HUDEP-2 (cell line): ENCODE data around the gene RNASE11.
"Not testable (repeated sequence)": the region's sequence is repeated elsewhere in the genome, so short reads cannot be mapped to it uniquely, and the experiment has no call there.

Experiments used
- DNase-seq, 76 experiments: peaks; one replicate each; lab custom pipeline; 2025; ENCODE audit not compliant: unreplicated experiment in 76 of 76; lab: John Stamatoyannopoulos, UW

RNASE11 gene

DNA sequence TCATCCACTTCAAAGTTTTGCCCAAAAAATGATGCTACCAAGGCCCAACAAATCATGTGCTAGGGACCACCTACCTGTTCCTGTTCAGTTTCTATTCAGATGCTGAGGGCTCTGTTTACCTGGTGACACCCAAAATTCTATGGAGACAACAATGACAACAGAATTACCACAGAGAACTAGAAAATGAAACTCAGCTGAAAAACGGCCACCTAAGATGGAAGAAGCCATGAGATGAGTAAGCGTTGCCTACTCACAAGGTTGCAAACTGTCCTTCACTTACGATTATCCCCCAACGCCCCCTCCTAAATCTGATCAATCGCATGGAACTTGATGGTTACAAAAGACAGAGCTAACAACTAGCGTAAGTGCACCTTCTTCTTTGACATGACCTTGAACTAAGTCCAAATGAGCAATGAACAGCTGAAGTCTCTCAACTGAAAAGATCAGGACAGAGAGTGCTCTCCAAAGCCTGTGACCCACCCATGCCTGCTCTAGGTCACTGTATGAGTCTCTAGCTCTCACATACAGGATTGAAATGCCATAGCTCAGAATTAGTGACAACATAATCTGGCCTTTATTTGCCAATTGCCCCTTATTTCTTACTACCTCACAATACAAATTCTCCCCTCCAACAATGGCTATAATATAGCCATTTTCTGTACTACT is at the start of gene RNASE11:
Gene RNASE11 (minus strand): TSS at position 513 of the 666 bp plus-strand sequence.
- no peak for DNase-seq

DNA sequence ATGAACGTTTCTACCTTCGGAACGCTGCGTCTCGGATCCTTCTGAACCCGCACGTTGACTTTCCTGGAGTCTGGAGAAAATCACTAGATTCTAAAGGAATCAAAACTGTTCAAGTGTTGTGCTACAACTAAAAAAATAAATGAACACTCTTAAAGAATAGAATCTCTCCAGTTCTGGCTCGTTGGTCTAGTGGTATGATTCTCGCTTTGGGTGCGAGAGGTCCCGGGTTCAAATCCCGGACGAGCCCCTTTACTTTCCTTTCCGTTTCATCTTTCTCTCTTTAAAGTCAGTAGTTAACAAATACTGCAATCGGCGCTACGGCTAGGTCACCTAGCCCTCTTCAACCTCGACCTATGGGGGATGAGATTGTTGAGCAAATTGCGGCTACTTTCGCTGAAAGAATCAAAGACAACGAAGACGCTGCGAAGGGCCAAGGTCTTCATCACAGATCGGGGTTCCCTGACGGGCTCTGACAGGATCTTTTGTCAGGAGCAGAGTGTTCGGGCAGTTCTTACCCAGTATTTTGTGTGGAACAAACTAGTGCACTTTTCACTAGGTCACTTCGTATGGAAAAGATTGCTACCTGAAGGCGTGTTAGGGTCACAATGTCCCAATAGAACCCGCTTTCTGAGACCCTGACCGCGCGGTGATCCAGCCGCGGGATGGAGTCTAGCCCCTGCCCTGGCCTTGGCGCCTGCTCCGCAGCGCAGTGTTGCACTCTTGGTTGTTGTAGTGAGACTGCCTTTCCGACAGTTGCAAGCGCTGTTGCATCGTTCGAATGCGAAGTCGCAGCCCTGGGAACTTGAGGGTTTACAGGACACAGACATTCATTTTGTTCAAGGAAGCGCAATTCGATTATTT is 45.3 kb upstream of the RNASE11 start:
- DNase-seq: peak in 71 of 76 experiments; percentile 30 to 91 (median 69)

DNA sequence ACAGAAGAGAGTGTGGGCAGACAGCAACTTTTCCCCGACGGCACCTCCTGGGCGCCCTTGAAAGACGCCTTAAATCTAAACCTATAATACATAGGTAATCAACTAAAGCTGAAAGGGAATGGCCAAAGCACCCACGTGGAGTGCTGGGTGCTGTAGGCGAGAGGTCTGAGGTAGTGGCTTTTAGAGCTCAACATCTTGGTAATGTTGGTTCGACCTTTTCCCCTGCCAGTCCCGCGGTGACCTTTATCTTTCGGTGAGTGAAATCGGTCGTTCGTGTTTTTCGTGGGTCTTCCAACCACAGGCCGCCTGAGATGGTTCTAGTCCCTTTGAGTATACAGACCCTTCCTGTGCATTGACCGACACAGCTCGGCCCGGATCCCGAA is 44.6 kb upstream of the RNASE11 start:
- DNase-seq: peak in 4 of 76 experiments; percentile 37 to 77 (median 56)

DNA sequence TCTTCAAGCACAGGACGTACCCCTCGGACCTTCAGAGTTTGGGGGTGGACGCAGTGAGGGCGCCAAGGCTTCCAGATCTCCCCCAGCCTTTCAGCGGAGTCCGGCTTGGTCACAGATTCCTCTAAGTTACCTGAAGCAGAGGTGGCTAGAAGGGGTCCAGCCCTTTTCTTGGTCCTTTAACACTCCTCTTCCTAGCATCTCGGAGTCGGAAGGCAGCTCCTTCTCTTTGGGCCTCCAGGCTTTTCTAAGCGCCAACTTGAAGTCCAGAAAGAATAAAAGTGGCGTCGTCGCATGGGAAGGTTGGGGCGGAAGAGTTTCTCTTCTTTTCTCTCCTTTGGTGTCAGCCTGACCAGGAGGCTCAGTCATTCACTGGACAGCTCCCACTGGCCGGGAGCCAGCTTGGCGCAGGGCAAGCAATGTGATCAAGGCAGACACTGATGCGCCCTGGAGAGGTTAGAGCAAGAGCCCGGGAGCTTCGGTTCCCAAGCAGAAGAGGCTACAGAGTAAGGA is 44.1 kb upstream of the RNASE11 start:
- DNase-seq: peak in 70 of 76 experiments; percentile 7 to 76 (median 45)

DNA sequence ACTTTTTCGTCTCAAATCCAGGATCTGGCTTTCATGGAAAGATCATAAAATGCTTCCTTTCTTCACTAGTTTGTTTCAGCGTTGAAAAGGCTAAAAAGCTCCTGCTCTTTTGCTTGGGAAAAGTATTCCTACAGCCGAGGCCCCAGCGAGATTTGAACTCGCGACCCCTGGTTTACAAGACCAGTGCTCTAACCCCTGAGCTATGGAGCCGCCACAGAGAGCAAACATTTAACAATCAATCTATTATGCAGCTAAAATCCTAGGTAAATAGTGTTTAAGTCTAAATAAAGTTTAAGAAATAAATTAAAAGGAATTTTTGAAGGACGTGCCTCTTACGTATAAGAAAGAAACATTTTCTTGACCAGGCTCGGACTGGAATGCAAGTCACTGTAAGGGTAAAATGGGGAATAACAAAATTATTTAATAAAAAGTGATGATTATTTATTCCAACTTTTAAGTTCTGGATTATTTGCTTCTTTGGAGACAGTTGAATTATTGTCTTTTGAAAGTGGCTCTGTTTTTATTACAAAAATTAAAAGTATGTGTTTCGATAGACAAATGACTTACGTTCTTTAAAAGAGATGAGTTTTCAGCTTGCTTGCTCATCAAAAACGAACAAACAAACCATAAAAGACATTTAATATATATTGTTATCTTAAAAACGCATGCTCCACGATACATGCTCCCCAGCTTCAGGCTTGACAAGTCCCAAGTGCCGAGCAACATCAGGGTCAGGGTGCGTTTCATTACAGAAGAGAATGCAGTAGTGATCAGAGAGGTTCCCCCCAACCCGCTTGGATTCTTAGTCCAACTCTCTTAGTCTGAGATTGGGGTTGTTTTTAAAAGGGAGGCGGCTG is 43.5 kb upstream of the RNASE11 start:
- DNase-seq: peak in 61 of 76 experiments; percentile 10 to 77 (median 45)

DNA sequence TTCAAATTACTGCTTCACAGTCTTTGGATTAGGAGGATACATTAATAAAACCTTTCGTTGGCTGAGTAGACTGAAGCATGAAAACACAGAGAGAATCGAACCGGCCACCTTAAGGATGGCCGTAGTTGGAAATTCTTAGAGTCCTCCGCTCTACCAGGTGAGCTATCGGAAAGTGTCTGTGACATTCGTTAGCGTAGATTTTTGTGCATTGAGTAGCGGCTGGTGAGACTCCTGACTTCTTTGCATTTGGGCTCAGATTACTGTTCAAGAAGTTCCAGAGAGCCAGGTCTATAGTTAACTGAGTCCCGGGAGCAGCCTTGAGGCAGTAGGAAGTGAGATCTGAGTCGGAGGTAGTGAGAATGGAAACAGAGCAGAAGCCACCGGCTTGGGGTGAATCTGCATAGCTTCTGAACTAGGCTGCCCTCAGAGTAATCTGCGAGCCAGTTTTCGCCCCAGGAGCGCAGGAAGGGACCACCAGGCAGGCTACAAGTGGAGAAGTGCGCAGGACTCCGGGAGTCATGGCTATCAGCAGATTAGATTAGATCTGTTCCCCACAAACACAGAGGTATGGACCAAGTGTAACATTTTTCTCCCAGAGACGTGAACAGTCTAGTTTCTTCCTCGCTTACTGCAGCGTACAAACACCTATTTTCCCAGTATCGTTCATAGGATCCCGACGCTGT is 42.7 kb upstream of the RNASE11 start:
- peak in 49 of 76 experiments; percentile 12 to 76 (median 35) for DNase-seq

DNA sequence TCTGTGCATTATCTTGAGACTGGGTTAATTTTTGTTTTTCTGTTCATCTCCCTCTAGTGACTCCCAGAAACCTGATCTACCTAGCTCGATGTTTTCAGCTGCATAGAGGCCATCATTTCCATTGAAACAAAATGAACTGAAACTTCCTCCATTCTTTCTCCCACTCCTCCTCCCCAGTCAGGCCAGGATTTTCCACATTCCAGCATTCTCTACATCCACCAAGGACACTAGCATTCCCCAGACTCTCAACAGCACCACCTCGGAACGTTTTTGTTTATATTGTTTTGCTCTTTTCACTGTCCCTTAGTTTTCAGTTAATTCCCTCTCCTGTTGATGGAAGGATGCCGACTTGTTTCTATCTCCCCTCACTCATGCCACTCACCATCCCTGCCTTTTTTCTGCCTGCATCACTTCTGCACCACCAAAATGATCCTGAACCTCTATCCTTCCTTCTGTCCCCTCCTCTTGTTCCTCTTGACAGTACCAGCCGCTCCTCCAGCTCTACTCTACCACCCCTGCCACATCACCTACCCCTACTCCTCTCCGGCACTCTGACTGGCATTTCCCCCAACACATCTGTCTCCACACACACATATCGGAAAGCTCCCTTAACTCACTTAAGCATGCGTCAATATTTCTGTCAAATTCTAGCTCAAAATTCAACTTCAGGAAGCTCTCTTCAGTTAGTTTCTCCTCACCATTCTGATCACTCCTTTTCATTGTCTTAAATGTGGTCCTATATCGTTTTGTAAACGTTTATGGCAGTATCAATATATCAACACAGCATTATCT is 40.5 kb upstream of the RNASE11 start:
- DNase-seq: no peak

DNA sequence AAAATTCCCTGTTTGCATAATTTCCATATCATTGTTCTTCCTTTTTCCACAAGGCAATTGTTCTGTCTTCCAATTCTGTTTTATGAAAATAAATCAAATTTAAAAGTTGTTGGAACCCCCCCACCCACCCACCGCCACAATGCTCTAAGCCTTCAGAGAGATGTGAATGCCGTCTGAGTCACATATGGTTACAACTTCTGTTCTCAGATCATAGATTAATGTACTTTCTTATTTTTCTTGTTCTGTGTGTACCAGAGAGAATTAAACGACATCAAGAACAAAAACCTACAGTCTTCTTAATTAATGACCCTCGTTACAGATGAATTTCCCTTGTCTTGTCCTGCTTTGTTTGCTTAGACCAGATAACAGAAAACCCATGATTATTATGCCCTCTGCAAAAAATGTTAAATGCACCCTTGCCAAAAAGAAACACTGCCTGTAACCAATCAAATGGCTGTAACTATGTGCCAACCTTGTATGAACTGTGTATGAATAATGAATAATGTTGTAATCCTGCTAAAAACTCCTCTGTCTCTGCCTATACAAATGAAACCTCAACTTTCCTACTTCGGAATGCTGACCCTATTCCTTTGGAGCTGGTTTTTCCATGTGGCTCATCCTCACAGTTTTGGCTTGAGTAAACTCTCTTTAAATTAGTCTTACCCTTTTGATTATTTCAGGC is 39.7 kb upstream of the RNASE11 start:
- no peak for DNase-seq

DNA sequence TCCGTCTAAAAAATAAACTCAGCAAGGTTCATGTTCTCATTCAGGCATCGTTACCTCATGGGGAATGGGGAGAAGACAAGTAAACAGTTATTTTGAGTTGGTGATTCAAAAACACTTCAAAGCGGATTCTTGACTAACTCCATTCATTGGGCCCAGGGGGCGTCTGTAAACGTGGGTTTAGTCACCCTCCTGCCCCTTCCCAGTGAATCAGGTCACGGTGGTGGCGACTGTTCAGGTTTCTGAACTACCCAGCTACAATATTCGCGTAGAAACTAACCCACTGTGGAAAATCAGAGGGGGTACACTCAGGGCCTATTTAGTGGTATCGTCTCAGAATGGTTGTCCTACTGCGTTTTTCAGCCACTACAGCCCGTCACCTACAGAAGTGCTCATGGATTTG is 38.5 kb upstream of the RNASE11 start:
- DNase-seq: no peak

DNA sequence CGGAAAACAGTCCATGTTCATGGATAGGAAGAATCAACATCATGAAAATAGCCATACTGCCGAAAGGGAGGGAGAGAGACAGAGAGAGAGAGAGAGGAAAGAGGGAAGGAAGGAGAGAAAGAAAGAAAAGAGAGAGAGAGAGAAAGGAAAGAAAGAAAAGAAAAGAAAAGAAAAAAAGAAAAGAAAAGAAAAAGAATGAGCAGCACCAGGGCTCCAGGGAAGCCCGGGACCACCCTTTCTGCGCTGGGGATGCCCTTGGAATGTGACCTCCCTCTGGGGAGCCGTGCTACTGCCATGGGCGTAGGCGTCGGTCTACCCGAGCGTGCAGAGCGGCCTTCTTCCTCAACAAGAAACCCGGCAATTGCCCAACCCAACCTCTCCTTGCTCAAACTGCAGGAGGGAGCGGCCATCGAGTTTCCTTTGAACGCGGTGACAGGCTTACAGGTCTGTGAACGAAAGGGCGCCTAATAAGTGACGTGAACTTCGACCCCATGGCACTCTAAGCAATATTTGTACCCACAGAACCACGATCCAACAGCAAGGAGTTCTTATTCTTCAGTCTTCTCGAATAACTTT is 36.8 kb upstream of the RNASE11 start:
- peak in 72 of 76 experiments; percentile 11 to 81 (median 65) for DNase-seq

DNA sequence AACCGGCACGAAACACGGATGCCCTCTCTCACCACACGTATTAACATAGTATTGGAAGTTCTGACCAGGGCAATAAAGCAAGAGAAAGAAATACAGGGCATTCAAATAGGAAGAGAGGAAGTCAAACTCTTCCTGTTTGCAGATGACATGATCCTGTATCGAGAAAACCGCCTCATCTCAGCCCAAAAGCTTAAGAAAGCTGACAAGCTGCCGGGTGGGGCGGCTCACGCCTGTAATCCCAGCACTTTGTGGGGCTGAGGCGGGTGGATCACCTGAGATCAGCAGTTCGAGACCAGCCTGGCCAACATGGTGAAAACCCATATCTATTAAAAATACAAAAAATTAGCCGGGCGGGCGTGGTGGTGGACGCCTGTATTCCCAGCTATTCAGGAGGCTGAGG is 36.0 kb upstream of the RNASE11 start:
- peak in 3 of 76 experiments; percentile 6 to 12 (median 12) for DNase-seq

DNA sequence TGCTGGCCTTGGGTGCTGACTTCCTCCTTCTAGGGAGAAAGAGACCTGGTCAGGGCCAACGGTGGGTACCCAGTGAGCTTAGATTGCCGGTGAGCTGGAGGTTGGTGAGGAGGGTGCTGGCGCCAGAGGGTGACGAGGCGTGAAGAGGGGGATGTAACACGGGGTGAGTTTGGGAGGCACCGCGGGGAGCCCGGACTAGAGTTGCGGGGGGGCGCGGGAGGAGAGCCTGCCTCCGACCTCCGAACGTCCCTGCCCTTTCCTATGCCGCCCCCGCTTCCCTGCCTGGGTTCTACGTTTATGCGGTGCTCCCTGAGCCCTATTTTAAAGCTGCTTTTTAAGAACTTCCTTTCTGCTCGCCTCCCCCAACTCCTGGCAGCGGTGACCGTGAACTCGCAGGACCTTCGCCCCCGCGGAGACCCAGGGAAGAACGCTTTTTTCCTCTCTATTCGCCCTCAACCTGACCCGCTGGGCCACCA is 35.1 kb upstream of the RNASE11 start:
- DNase-seq: no peak

DNA sequence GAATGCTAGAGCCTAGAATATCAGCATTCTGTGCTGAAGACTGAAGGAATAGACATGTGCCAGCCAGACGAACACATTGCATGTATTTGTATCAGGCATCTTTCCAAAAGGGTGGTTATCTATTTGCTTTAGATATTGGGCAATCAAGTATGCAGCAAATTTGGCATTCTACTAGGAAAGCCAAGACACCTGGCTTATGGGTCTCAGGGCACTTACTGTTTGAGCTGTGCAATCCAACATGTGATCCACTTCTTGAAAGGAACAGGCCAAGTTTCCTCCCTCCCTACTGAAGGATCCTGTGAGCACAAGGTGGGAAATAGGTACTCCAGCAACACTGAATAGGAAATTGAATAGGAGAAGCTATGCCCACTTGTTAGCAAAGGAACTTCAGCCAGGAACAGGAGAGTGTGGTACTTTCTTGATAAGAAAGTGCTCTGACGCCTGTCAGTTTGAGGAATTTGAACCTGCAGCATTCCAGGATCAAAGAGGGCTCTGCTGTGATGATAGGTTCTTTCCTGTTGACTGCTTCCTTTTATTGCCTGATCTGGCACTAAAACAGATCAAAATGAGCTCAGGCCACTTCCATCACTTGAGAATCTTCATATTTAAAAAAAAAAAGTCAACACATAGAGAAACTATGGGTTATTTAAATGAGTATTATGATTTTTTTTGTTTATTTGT is 33.1 kb upstream of the RNASE11 start:
- DNase-seq: no peak

DNA sequence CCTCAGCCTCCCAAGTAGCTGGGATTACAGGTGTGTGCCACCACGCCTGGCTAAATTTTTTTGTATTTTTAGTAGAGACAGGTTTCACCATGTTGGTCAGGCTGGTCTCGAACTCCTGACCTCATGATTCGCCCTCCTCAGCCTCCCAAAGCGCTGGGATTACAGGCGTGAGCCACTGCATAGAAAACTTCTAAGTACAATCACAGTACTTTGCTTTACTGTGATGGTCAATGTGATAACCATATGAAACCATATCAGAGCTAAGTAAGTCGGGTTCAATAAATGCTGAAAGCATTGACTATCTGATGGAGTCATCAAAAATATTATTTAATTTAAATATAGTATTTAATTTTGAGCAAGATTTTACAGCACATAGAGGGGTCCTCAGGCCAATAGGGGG is 31.9 kb upstream of the RNASE11 start:
- DNase-seq: not testable (repeated sequence)

DNA sequence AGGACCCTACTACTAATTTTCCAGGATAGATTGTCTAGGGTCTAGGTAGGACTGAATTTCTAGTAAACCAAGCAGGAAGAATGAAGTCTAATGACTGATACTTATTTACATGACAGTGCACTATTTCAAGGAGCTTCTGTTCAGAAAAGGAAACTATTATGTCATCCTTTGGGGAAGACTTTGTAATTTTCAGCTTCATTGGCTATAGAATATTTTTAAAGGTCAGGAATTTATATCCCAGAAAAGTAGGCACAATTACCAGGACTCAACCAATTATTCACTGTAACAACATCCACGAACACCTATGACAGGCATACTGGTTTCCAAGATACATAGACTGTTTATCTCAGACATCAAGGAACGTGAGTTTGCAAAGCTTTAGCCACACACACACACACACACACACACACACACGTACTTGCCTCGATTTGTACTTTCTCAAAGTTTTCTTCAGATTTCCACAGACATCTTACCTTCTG is 30.5 kb upstream of the RNASE11 start:
- DNase-seq: no peak

DNA sequence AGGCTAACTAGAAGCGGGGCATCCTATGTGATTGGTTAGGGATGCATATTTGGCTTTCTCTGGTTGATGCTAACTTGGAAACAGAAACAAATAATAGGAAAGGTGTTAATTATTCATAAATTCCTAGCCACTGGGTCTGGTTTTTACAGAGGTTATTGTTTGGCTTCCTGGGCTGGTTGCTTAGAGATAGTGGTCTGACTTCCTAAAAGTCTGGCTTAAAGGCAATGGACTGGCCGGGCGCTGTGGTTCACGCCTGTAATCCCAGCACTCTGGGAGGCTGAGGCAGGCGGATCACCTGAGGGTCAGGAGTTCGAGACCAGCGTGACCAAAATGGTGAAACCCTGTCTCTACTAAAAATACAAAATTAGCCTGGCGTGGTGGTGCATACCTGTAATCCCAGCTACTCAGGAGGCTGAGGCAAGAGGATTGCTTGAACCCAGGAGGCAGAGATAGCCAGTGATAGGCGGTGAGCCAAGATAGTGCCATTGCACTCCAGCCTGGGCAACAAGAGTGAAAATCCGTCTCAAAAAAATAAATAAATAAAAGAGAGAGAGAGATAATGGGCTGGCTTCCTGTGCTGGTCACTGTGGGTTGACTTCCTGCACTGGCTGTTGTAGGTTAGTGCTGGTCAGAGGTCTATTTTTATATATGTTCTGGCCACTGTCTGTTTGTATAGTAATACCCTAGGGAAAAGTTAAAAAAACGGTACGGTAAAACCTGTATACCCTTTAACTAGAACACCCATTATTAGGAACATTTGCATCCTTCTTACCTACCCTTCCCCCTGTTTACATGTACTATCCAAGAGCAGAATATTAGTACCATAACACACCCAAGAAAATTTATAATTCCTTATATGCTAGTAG is 29.6 kb upstream of the RNASE11 start:
- DNase-seq: no peak

DNA sequence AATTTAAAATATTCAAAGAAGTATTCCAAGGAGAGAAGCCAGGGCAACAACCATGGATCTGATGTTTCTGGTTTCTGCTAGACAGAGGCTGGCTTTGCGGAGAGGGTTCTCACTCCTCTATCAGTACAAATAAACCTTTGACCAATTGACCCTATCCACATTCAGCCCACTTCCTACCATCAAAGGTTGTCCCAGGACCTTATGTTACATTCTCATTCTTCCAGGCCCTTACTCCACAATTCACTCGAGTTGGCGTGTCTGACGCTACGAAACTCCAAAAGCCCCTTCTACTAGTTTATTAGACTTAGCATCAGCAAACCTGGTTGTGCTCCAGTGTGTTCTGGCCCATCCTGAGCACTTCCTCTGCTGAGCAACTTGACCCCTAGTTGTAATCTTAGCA is 28.2 kb upstream of the RNASE11 start:
- DNase-seq: no peak
